ENCODE data around the gene EDNRB. TPM values are rescaled to one million over a fixed set of nuclear protein-coding genes. Genes with fewer than 3 reads are reported as not detected.

Gene EDNRB
- total RNA-seq, 1 experiment from 2014 or later, result 0.13 TPM

DNA sequence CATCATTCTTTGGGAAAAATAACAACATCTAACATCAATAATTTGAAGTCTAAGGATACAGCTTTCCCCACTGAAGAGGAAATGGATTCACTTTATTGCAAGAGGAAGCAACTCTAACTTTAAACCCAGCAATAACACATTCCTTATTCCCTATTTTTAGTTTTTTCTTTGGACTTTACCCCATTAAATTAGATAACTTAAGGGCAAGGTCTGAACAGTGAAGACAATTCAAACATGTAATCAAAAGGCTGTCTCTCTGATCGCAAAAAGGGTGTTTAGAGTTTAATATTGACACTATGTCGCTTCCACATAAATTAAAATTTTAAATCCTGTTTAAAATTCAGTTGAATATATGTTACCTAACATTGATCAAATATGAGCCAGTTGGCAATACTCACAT is 10.1 kb downstream of the EDNRB start:
- H3K4me3 ChIP-seq (ENCODE audit: low read depth, low read length, poor library complexity, severe bottlenecking), result no peak overlapping the region

DNA sequence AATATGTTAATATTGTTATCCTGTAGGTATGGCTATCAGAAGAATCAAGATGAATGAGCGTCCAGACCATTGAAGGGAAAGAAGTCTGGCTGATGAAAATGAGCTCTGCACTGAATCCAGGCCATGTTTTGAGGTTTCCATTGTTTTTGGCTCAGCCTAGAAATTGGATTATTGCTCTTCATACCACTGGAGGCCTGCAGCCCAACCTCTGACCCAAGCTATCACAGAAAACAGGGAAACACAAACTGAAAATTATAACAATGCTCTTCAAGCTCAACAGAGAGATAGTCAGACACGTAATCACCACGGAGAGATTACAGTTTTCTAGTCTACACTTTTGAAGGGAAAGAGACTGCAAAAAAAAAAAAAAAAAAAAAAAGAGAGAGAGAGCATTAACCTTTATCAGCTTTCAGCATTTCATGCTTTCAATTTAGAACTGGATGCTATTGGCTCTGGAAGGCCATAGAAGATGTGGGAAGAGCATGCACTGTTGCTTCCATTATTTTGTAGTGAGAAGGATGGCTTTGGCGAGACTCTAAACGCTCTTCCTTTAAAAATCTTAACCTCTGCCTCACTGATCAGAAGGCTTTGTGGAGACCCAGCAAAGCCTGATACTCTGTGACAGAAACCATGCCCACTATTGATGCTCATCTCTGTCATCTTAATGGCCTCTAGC is 10.8 kb downstream of the EDNRB start:
- CTCF ChIA-PET, result no interaction called here
- intact Hi-C loops (cut with micrococcal nuclease; ENCODE audit: unreplicated experiment), result no loop called here
- no peak overlapping the region for H3K27ac ChIP-seq (ENCODE audit: low read depth, low read length, poor library complexity, severe bottlenecking)

More for the DNA sequence above, 10.1 kb downstream of the EDNRB start:
- POLR2A ChIA-PET (ENCODE audit: low non-redundant PET), result no interaction called here
- Histone ChIP-seq H3K9me3 (ENCODE audit: low read depth, low read length, poor library complexity, severe bottlenecking) (no peaks in the 10 kb centered on the region), H3K27me3 (replicated peaks; ENCODE audit: insufficient read depth, low read depth, low read length, poor library complexity) (no peaks in the 10 kb centered on the region), H3K4me1 (ENCODE audit: insufficient read depth, low read length, poor library complexity, severe bottlenecking) (no peaks in the 10 kb centered on the region), H3K36me3 (ENCODE audit: insufficient read depth, low read length, poor library complexity, severe bottlenecking) (no peaks in the 10 kb centered on the region), H3K27ac (ENCODE audit: low read depth, low read length, poor library complexity, severe bottlenecking) (no peak overlapping the region)
- no peak for DNase-seq (ENCODE audit: low spot score)
- CTCF ChIA-PET, result no interaction called here
- intact Hi-C loops (cut with micrococcal nuclease; ENCODE audit: unreplicated experiment), result no loop called here
- BruUV-seq (replicated peaks), result no TSS peak
- TF ChIP-seq, protein P1, sequence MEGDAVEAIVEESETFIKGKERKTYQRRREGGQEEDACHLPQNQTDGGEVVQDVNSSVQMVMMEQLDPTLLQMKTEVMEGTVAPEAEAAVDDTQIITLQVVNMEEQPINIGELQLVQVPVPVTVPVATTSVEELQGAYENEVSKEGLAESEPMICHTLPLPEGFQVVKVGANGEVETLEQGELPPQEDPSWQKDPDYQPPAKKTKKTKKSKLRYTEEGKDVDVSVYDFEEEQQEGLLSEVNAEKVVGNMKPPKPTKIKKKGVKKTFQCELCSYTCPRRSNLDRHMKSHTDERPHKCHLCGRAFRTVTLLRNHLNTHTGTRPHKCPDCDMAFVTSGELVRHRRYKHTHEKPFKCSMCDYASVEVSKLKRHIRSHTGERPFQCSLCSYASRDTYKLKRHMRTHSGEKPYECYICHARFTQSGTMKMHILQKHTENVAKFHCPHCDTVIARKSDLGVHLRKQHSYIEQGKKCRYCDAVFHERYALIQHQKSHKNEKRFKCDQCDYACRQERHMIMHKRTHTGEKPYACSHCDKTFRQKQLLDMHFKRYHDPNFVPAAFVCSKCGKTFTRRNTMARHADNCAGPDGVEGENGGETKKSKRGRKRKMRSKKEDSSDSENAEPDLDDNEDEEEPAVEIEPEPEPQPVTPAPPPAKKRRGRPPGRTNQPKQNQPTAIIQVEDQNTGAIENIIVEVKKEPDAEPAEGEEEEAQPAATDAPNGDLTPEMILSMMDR (conservative IDR thresholded peaks at IDR 0.05; ENCODE audit: low read depth, low read length), result no peak
- TF ChIP-seq EZH2 (IDR thresholded peaks at IDR 0.05; ENCODE audit: borderline replicate concordance, low read depth, low read length, poor library complexity, severe bottlenecking), result no peak

DNA sequence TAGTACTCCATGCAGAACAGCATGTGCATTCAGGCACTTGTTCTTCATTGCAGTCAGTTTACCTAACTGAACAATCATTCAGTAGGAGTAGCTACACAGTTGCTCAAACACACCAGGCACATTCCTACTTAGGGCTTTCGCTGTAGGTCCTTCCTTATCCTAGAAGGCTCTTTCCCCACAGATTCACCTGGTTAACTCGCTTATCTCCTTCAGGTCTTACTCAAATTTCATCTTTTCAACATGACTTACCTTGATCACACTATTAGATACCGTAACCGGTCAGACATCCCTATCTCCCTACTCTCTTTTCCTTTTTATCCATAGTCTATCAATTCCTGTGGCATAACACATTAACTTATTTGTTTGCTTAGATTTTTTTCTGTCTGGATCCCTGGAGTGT is 14.6 kb downstream of the EDNRB start:
- POLR2A ChIA-PET (ENCODE audit: low non-redundant PET), result no interaction called here
- Histone ChIP-seq H3K4me1 (ENCODE audit: insufficient read depth, low read length, poor library complexity, severe bottlenecking) (peaks cover 4% of the 10 kb centered on the region), H3K27ac (ENCODE audit: low read depth, low read length, poor library complexity, severe bottlenecking) (no peak overlapping the region), H3K27me3 (replicated peaks; ENCODE audit: insufficient read depth, low read depth, low read length, poor library complexity) (no peaks in the 10 kb centered on the region), H3K4me3 (ENCODE audit: low read depth, low read length, poor library complexity, severe bottlenecking) (no peak overlapping the region), H3K36me3 (ENCODE audit: insufficient read depth, low read length, poor library complexity, severe bottlenecking) (no peaks in the 10 kb centered on the region), H3K9me3 (ENCODE audit: low read depth, low read length, poor library complexity, severe bottlenecking) (peaks cover 11% of the 10 kb centered on the region)
- intact Hi-C loops (cut with micrococcal nuclease; ENCODE audit: unreplicated experiment), result no loop called here
- BruUV-seq (replicated peaks), result no TSS peak
- no peak for TF ChIP-seq EZH2 (IDR thresholded peaks at IDR 0.05; ENCODE audit: borderline replicate concordance, low read depth, low read length, poor library complexity, severe bottlenecking)
- TF ChIP-seq, protein P1 (conservative IDR thresholded peaks at IDR 0.05; ENCODE audit: low read depth, low read length), result no peak
- no peak for DNase-seq (ENCODE audit: low spot score)
- CTCF ChIA-PET, result no interaction called here

More for the DNA sequence above, 10.8 kb downstream of the EDNRB start:
- H3K4me1 ChIP-seq (ENCODE audit: insufficient read depth, low read length, poor library complexity, severe bottlenecking), result no peaks in the 10 kb centered on the region
- no peaks in the 10 kb centered on the region for H3K36me3 ChIP-seq (ENCODE audit: insufficient read depth, low read length, poor library complexity, severe bottlenecking)
- no TSS peak for BruUV-seq (replicated peaks)
- H3K27me3 ChIP-seq (replicated peaks; ENCODE audit: insufficient read depth, low read depth, low read length, poor library complexity), result no peaks in the 10 kb centered on the region
- no peak overlapping the region for H3K4me3 ChIP-seq (ENCODE audit: low read depth, low read length, poor library complexity, severe bottlenecking)
- TF ChIP-seq, protein P1 (conservative IDR thresholded peaks at IDR 0.05; ENCODE audit: low read depth, low read length), result no peak
- TF ChIP-seq EZH2 (IDR thresholded peaks at IDR 0.05; ENCODE audit: borderline replicate concordance, low read depth, low read length, poor library complexity, severe bottlenecking), result no peak
- peaks cover 5% of the 10 kb centered on the region for H3K9me3 ChIP-seq (ENCODE audit: low read depth, low read length, poor library complexity, severe bottlenecking)
- POLR2A ChIA-PET (ENCODE audit: low non-redundant PET), result interaction anchor here (0.7 kb wide), 1 partner anchor 1352 kb away, joined by 3 read pairs; no protein-coding TSS in a partner anchor
- no peak for DNase-seq (ENCODE audit: low spot score)

Data from A673 (cell line).